ENCODE data around the gene C17orf100.
A peak's percentile ranks its signal among the peaks of the same experiment; 100 is the strongest.

The C17orf100 gene

GRCh38 chr17:6638046-6638908 lies 13.3 kb upstream of the C17orf100 start:
- Histone ChIP-seq H3K9me3 (no peaks in the 10 kb centered on the region), H3K27me3 (no peaks in the 10 kb centered on the region), H3K36me3 (peaks cover 14 to 19% (median 16%) of the 10 kb centered on the region in 3 donors), H3K27ac (no peak overlapping the region), H3K4me1 (peaks cover 0 to 28% (median 21%) of the 10 kb centered on the region in 4 donors), H3K4me3 (no peak overlapping the region)
- peak in 1 of 2 donors; percentile 64 for DNase-seq
- intact Hi-C loops (cut with DNase I; ENCODE audit: low total_unique reads): no loop called here
- TF ChIP-seq CTCF (IDR thresholded peaks at IDR 0.05): no peak

GRCh38 chr17:6639014-6639585 lies 12.5 kb upstream of the C17orf100 start:
- Histone ChIP-seq H3K27me3 (no peaks in the 10 kb centered on the region), H3K4me3 (peak overlapping the region; percentile 61 to 77), H3K36me3 (peaks cover 14 to 19% (median 15%) of the 10 kb centered on the region in 3 donors), H3K9me3 (no peaks in the 10 kb centered on the region), H3K27ac (peak overlapping the region; percentile 66 to 84), H3K4me1 (peaks cover 0 to 28% (median 21%) of the 10 kb centered on the region in 4 donors)
- intact Hi-C loops (cut with DNase I; ENCODE audit: low total_unique reads): no loop called here
- no peak for TF ChIP-seq CTCF (IDR thresholded peaks at IDR 0.05)
- peak in 1 of 2 donors; percentile 62 for DNase-seq

- H3K4me1 ChIP-seq: peaks cover 0 to 28% (median 21%) of the 10 kb centered on the region in 4 donors
- DNase-seq: peak in 1 of 2 donors; percentile 63
- H3K36me3 ChIP-seq: peaks cover 12 to 19% (median 13%) of the 10 kb centered on the region in 3 donors
- H3K27ac ChIP-seq: peak overlapping the region; percentile 66 to 84
- peak overlapping the region; percentile 61 to 77 for H3K4me3 ChIP-seq
- intact Hi-C loops (cut with DNase I; ENCODE audit: low total_unique reads): no loop called here
- TF ChIP-seq CTCF (IDR thresholded peaks at IDR 0.05): no peak
- H3K27me3 ChIP-seq: no peaks in the 10 kb centered on the region
- no peaks in the 10 kb centered on the region for H3K9me3 ChIP-seq
These were observed 11.7 kb upstream of the C17orf100 start for GRCh38 chr17:6639586-6640535.

GRCh38 chr17:6640536-6641246 lies 10.9 kb upstream of the C17orf100 start, which contains the start of the genes KIAA0753 and TXNDC17:
Gene KIAA0753 (minus strand): TSS chr17:6640711. CDS start chr17:6635103, 5,608 bp downstream.
Gene TXNDC17 (plus strand): TSS chr17:6641060. CDS start chr17:6641083, 23 bp downstream.
- Histone ChIP-seq H3K9me3 (no peaks in the 10 kb centered on the region), H3K27me3 (no peaks in the 10 kb centered on the region), H3K4me1 (peaks cover 0 to 28% (median 21%) of the 10 kb centered on the region in 4 donors), H3K36me3 (peaks cover 12 to 24% (median 13%) of the 10 kb centered on the region in 3 donors), H3K27ac (peak within 1 kb of the TSS; percentile 66 to 84), H3K4me3 (peak within 1 kb of the TSS; percentile 61 to 77)
- peak; percentile 91 to 95 for DNase-seq
- intact Hi-C loops (cut with DNase I; ENCODE audit: low total_unique reads): no loop called here
- TF ChIP-seq CTCF (IDR thresholded peaks at IDR 0.05): peak in 1 of 2 experiments; percentile 8

All from tibial artery (tissue), 4 donors.